ENCODE results near the gene PDZRN4.
"Not testable (repeated sequence)": the region's sequence is repeated elsewhere in the genome, so short reads cannot be mapped to it uniquely, and the experiment has no call there.

Gene PDZRN4

GRCh38 chr12:41514021-41514777 lies 326.1 kb downstream of the PDZRN4 start:
- no peak for DNase-seq (ENCODE audit: low read depth)

- DNase-seq (ENCODE audit: low read depth): no peak
Measured at GRCh38 chr12:41514907-41515306, 326.8 kb downstream of the PDZRN4 start.

DNA sequence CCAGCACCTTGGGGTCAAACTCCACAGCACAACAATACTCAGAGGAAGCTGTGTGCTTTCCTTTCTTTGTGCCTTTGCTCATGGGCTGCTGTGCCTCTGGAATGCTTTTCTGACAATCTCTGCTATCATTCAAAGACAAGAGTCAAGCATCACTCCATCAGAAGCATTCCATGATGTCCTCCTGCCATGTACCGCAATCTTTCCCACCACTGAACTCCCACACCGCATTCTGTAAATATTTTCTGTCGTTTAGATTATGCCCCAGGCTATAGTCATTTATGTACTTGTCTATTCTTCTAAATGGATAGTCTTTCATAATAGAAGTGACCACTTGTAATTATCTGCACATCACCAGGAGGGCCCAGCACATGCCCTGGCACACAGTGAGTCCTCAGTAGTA lies 327.8 kb downstream of the PDZRN4 start:
- no peak for DNase-seq (ENCODE audit: low read depth)

- no peak for DNase-seq (ENCODE audit: low read depth)
Measured at GRCh38 chr12:41520869-41521268, 332.7 kb downstream of the PDZRN4 start.

GRCh38 chr12:41521872-41522379 lies 333.8 kb downstream of the PDZRN4 start:
- peak; percentile 66 for DNase-seq (ENCODE audit: low read depth)

- no peak for DNase-seq (ENCODE audit: low read depth)
Measured at GRCh38 chr12:41527062-41527461, 338.9 kb downstream of the PDZRN4 start.

DNA sequence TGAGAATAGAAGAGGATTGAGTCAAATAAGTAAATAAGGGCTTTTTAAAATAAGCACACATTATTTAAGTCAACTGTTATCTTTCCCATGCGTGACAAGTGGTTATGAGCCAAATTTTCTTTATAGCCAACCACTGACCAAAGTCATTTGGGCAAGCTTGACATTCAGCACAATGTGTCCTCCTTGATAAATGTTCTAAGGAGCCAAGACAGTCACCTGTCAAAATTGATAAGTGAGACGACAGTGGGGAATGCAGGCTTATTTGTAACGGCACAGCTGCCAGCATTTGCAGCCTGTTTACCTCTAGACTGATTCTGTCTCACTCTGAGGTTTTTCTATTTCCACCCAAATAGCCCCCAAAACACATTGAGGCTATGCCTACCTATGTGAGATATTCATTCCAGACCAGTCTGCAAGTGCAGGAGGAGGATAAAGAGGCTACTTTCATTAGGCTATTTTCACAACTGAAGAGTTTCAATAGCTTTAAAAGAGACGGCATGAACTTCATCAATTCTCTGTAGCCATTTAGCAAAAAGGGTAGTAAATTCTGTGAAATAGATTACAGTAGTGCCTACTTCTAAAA lies 339.5 kb downstream of the PDZRN4 start:
- DNase-seq (ENCODE audit: low read depth): no peak

- no peak for DNase-seq (ENCODE audit: low read depth)
Measured at GRCh38 chr12:41528874-41529273, 340.8 kb downstream of the PDZRN4 start.

DNA sequence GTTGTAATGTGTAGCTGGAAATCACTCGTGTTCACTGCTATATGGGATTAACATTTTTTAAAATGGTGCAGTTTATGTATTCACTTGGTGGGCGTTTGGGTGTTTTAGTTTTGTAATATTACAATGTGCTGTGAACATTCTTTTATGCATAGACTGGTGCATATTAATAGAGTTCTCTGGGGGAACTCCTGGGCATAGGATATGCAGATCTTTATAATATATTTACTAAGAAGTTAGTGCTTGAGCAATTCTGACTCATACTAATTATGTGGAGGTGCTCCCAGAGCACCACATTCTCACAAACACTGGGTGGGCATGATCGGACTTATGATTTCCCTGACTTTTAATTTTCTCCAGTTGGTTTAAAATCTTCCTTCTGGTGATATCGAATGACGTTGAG lies 342.3 kb downstream of the PDZRN4 start:
- no peak for DNase-seq (ENCODE audit: low read depth)

DNA sequence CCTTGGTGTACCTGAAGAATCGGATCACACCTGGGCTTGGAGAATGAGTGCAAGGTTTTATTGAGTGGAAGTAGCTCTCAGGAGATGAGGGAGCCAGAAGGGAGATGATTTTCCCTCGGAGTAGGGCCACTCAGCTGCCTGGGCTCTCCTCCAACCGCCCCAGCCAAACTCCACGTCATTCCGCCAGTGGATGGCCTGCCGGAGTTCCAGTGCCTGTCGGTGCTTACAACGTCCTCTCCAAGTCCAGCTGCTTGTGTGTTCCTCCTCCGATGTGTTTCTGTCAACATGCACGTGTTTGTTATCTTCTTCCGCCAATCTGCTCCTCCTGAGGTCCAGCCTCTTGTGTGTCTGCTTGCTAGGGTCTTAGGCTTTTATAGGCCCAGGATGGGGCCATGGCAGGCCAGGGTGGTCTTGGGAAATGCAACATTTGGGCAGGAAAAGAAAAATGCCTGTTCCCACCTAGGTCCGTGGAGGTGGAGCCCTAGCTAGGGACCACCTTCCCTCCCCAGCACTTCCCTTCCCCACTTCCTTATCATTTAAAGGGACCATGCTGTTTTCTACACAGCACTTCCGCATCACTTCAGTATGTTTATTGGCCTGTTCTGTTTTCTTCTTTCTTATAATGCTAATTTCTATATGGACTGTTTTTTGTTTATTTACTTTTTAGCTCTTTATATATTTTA lies 343.2 kb downstream of the PDZRN4 start:
- peak; percentile 16 for DNase-seq (ENCODE audit: low read depth)

- DNase-seq (ENCODE audit: low read depth): no peak
Measured at GRCh38 chr12:41532072-41532471, 344.0 kb downstream of the PDZRN4 start.

- no peak for DNase-seq (ENCODE audit: low read depth)
Measured at GRCh38 chr12:41536813-41537490, 348.8 kb downstream of the PDZRN4 start.

DNA sequence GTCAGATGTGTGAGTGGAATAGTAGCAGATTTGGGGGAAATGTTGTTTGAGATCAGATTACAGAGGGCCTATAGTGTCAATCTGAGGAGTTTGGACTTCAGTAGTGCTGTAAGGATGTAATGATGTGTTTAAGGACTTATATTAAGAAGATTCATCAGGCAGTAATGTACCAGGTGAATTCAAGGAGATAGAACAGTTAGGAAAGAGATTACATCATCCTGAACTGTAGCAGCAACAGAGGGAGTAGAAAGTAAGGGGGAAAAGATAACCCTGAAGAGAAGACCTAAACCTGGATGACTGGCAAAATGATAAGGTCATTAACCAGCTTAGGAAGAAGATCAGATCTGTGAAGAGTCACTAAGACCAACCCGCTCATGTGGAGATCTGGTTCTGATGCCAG lies 349.4 kb downstream of the PDZRN4 start:
- no peak for DNase-seq (ENCODE audit: low read depth)

GRCh38 chr12:41545761-41546160 lies 357.6 kb downstream of the PDZRN4 start:
- no peak for DNase-seq (ENCODE audit: low read depth)

- not testable (repeated sequence) for DNase-seq (ENCODE audit: low read depth)
Measured at GRCh38 chr12:41547071-41547470, 359.0 kb downstream of the PDZRN4 start.

DNA sequence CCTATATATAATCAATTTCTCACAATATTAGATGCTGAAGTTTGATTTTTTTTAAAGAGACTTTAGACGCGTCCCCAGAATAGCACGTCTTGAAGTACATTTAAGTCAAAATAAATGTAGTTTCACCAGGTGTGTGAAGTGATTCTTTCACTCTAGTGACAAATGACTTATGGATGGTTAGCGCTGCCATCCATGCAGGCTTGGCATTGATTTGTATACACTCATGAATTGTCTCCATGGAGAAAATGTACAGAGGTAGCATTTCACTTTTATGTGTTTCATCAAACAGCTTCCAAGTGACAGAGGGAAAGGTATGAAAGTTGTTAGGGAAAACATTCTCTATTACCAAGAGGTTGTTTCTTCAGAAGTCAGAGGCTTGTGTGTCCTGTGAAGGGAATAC lies 360.8 kb downstream of the PDZRN4 start:
- no peak for DNase-seq (ENCODE audit: low read depth)

DNA sequence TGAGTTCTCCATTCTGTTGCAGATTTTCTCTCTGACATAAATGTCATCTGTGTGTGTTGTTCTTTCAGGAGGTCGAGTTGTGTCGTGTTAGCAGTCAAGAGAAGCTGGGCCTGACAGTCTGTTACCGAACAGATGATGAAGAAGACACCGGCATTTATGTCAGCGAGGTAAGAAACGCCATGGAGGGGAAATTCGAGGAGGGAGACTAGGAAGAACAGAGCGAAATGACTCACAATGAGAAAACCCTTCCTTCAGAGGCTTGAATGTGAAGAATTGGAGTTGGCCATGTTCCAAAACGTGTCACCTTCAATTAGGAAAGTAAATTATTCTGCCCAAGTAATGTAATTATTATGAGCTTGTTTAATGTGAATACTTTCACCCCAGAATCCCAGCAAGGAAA lies 364.5 kb downstream of the PDZRN4 start:
- no peak for DNase-seq (ENCODE audit: low read depth)

DNA sequence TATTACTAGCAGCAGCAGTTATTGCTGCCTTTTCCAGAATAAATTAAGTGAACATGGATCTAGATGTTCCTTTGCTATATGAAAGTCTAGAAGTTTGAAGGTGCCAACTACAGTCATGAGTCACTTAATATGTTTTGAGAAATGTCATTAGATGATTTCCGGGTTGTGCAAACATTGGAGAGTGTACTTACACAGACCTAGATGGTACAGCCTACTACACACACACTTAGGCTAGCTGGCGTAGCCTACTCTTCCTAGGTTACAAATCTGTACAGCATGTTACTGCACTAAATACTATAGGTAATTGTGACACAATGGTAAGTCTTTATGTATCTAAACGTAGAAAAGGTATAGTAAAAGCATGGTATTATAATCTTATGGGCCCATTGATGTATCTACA lies 368.1 kb downstream of the PDZRN4 start:
- DNase-seq (ENCODE audit: low read depth): no peak

DNA sequence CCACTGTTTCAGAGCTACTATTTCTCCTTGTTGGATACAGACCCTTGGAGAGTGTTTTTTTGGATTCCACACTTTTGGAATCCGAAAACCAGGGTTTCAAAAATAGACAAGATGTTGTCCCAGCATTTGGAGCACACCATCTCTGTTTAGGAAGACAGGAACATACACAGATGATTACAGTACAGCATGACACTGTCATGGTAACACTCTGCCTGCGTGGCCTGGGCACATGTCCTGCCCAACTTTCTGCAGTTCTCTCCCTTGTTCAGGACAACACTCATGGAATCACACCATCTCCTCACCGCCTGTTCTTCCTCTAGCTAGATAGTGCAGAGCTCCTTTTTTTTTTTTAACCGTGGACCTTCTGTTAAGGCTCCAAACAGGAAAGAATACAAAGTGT lies 369.2 kb downstream of the PDZRN4 start:
- no peak for DNase-seq (ENCODE audit: low read depth)

DNA sequence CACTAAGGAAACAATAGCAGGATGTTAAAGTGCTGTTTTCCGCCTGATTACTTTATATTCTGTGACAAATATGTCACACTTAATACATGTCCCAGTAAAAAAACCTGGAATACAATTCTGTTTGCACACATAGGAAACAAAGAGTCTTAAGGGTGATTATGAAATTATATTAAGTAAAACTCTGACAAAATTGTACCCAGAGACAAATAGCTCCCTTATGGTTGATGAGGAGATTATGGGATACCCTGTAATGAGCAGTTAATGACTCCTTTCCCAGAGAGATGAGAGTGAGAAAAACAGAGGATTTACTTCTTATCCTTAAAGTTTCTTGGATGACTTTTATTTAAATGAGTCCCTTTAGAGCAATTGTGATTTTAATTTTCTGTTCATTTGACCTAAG lies 370.6 kb downstream of the PDZRN4 start:
- no peak for DNase-seq (ENCODE audit: low read depth)

- no peak for DNase-seq (ENCODE audit: low read depth)
Measured at GRCh38 chr12:41563051-41563450, 374.9 kb downstream of the PDZRN4 start.

- DNase-seq (ENCODE audit: low read depth): no peak
Measured at GRCh38 chr12:41564816-41565215, 376.7 kb downstream of the PDZRN4 start.

DNA sequence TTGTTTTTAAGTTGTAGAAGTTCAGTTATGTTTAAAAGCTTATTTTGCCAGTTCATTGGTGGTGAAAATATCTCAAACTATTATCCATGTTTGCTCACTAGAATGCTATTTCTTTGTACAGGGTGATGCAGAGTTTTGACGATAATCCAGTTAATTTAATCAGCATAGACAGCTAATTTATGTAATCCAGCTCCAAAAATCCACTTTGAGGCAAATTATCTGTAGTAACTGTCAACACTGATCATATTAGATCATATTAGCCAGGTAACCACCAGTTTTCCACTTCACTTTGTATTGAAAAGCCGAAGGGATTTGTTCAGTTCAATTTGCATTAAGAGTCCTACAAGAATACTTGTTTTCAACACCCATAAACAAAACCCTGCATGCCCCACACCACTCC lies 378.6 kb downstream of the PDZRN4 start:
- no peak for DNase-seq (ENCODE audit: low read depth)
